HG03103 (cell line): ENCODE data around the gene TNFRSF11A.

ENCODE experiments used
- ATAC-seq: cut with Tn5 transposase; IDR thresholded peaks from one replicate; pipeline ENCODE4 v1.9.1; 2021; ENCODE audit warnings: low read depth; ENCODE audit not compliant: unreplicated experiment

TNFRSF11A gene

GRCh38 chr18:62377131-62377807, 52.2 kb downstream of the TNFRSF11A start:
- ATAC-seq = no peak

DNA sequence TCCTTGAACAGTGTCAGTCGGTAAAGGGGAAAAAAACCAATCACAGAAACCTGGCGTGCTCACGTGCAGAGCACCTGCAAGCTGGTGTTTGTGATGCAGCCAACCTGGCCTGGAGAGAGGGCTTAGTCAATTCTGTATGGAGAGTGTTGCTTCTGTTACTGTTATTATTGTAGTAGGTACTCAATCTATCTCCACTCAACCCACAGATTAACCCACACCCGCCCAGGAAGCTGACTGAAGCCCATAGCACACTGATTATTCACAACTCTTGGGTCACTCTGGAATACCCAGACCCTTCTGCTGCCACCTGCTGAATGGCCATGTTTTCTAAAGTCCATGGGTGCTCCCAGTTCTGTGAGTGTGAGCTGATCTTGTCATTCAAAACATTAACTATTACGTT, 53.9 kb downstream of the TNFRSF11A start:
- ATAC-seq = no peak

- no peak for ATAC-seq
Measured at GRCh38 chr18:62381373-62381772, 56.3 kb downstream of the TNFRSF11A start.

- ATAC-seq = no peak
Measured at GRCh38 chr18:62384068-62384467, 59.0 kb downstream of the TNFRSF11A start.

- ATAC-seq = no peak
Measured at GRCh38 chr18:62384610-62385097, 59.5 kb downstream of the TNFRSF11A start.

- no peak for ATAC-seq
Measured at GRCh38 chr18:62386091-62386490, 61.0 kb downstream of the TNFRSF11A start.

- no peak for ATAC-seq
Measured at GRCh38 chr18:62386601-62387000, 61.5 kb downstream of the TNFRSF11A start.

DNA sequence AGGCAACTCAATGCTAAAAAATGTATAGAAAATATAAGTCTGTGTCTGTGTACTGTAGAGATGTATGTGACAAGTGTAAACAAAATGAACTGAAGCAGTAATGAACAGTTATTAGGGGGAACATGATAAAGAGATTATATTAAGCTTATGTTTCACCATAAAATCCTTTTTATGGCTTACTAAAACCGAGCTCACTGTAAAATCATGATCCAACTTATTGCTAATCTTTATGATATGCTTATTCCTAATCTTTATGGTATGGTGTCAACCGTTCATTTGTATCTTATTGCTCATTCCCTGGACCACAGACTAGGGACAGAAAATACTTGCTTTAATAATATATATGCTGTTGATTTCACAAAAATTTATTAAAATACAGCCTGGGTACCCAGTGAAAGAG, 62.1 kb downstream of the TNFRSF11A start:
- ATAC-seq = no peak

- ATAC-seq = no peak
Measured at GRCh38 chr18:62388855-62389760, 64.0 kb downstream of the TNFRSF11A start.

DNA sequence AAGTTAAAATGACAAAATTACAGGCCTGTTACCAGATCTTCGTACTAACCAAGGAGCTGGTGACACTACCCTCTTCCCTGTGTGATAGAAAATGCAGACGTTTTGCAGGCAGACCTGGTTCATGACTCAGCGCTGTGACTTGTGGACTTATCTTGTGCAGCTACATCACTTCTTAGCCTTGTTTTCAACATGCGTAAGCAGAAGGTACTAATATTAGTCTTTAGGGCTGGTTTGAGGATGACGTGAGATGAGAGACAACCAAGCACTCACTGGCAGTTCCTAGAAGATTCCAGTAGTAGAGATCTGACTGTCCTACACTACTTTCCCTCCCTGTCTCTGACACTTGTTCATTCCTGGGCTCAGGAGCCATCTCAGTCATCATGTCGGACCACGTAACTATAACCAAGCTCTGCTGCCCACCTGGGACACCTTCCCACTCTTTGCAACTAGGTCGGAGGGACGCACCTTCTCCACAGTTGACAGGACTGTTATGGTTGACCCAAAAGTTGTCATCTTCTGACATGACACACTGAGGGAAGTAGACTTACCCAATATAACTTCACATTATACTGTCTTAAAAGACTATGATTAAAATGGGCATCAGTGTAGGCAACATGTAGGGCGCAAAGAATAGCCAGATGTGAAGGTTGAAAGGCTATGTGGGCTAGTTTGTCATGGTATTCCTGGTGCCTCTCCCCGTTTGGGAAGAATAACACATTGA, 64.8 kb downstream of the TNFRSF11A start:
- ATAC-seq = no peak

DNA sequence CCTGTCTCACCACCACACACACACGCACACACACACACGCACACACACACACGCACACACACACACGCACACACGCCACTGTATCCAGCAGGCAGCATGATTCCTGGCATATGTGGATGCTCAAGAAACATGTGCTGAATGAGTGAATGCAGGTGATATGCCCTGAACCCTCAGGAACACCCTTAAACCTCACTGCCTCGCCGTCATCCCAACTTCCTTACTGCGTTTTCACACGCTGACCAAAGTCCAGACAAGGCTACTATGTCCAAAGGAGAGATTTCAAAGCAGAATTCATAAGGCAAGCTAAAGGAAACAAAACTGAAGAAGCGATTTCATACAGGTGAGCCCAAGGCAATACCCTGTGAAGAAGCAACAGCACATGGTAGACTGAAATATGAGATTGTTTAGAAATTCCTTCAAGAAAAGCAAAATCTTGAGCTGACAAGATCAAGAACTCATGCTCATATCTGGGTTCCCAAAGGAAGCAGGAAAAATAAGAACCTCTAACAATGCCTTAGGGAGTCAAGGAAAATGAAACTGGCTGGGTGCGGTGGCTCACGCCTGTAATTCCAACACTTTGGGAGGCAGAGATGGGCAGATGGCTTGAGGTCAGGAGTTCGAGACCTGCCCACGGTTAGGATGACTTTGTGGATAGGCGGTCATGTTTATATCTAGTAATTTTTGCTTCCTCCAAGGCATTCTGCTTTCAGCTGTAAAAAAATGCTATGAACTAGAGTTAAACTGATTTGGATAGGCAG, 69.1 kb downstream of the TNFRSF11A start:
- no peak for ATAC-seq

DNA sequence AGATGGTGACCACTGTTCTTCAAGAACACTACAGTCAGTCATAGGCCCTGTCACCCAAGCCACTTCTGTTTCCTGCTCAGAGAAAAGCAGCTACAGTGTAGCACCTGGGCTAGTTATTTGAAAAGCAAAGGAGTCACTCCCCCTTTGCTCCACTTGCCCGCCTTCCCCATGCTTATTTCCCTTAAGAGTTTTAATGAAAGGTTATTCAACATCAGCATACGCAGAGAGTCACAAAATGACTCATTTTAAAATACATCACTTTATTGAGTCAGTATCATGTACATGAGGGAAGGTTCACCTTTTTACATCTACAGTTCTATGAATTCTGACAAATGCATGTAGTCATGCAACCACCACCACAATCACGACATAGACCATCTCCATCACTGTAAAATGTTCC, 71.3 kb downstream of the TNFRSF11A start:
- no peak for ATAC-seq

DNA sequence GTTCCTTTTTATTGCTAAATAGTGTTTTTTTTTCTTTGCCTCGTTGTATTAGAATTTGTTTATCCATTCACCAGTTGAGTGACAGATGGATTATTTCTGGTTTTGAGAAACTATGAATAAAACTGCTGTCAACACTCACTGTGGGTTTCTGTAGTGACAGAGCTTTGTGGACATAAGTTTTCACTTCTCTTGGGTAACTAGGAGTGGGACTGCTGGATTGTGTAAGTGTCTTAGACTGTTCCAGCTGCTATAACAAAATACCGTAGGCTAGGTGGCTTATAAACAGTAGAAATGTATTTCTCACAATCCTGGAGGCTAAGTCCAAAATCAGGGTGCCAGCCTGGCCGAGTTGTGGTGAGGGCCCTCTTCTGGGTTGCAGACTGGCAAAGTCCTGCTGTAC, 71.9 kb downstream of the TNFRSF11A start:
- no peak for ATAC-seq

DNA sequence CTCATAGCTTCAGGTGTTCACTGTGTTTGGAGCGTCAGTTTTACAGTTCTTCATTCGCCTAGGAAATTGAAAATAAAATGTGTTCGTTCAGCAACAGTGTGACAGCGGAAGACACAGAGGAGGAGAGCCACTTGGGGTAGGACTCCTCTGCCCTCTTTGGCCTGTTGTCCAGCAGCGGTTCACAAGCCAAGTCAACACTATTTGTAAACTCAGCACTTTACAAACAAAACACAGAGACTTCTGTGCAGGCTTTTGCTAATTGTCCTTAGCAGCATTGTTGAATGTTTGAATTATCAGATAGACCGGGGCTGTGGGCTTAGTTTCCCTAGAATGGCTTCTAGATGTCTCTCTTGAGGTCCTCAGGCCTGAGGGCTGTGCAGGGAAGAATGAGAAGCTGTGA, 73.2 kb downstream of the TNFRSF11A start:
- no peak for ATAC-seq

DNA sequence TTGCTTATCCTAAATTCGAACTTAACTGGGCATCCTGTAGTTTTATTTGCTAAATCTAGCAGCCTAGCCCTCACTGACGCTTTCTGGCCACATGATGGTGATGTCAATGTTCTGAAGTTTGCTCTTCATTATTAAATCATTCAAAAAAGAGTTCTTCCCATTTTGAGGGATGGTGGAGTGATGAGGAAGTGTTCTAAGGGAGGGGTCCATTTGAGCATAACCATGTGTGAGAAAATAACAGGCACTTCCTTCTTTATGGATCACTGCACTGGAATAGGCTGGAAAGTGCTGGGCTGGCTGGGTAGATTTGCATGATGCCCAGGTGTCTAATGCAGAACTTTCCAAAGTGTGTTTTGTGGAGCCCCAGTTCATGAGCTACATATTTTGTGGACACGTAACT, 74.2 kb downstream of the TNFRSF11A start:
- no peak for ATAC-seq

- ATAC-seq = no peak
Measured at GRCh38 chr18:62399781-62400308, 74.7 kb downstream of the TNFRSF11A start.

- ATAC-seq = no peak
Measured at GRCh38 chr18:62400916-62401315, 75.8 kb downstream of the TNFRSF11A start.

DNA sequence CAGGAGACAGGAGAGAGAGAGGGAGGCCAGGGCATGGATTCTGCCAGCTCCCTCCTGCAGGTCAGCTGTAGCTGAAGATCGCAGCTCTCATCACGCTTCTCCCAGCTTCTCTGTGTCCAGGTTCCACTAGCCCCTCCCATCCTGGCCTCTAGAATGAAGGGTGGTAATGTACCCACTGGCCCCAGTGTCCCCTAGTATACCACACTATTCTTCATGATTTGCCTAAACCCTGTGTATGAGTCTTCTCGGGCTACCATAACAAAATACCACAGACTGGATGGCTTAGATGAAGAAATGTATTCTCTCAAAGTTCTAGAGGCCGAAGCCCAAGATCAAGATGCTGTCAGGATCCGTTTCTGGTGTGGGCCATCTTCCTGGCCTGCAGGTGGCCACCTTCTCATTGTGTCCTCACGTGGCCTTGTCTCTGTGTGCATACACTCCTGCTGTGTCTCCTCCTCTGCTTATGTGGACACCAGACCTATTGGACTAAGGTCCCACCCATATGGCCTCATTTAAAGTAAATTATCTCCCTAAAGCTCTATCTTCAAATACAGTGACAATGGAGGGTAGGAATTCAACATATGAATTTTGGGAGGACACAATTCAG, 77.3 kb downstream of the TNFRSF11A start:
- no peak for ATAC-seq

- no peak for ATAC-seq
Measured at GRCh38 chr18:62403120-62403519, 78.0 kb downstream of the TNFRSF11A start.

DNA sequence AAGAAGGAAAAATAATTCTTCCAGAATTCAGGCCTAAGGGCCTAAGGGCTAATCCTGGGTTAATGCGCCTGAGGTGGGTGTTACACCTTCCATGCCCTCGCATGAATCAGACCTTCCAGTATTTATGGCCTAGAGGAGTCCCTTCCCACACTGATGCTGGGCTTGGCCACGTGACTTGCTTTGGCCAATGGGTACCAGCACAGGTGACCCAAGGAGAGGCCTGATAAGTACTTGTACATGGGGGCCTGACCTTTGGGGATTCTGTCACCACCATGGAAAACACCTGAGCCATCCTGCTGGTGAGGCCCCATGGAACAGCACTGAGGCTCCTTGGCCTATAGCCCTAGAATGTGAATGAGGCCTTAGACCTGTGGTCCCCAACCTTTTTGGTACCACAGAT, 79.8 kb downstream of the TNFRSF11A start:
- ATAC-seq = no peak
